Measurements from ENCODE around the gene MCF2L2. TPM values are rescaled to one million over a fixed set of nuclear protein-coding genes. Genes with fewer than 3 reads are reported as not detected.

The MCF2L2 gene
- total and polyA plus RNA-seq, 9 donors = 0.09 to 0.56 (median 0.24) TPM

DNA sequence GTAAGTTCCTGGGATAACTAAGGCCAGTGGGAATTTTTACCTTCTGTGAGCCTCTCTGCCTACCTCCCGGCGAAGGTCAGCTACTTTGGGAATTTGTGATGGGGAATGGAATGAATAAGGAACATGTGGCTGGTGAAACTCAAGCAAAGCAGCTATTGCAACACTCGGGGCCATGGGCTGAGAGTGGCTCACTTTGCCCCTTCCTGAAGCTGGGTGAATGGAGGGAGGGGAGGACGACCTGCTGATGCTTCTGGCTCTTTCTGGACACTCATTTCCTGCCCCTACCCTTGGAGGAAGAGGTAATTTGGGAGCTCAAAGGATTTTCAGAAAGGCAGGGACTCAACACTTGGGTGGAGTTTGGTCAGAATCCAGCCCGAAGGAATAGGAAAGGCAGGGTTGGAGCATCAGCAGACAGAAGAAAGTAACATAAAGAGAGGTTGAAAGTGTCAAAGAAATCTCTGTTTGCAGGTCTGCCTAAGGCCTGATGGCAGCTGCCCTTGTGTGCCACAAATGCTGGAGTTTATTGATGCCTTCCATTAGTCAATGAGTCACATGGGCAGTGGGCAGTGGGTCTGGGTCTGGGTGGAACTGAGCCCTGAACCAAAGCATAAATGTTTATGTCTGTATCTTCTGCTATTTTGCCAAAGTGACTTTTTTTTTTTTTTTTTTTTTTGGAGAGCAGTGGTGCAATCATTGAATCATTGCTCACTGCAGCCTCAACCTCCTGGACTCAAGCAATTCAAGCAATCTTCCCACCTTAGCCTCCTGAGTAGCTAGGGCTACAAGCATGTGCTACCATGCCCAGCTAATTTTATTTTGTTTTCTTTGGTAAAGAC lies 278.3 kb downstream of the MCF2L2 start:
- H3K27me3 ChIP-seq (ENCODE audit: control insufficient read depth, insufficient read depth, low read length) = peaks cover 7% of the 10 kb centered on the region
- no peaks in the 10 kb centered on the region for H3K36me3 ChIP-seq (ENCODE audit: control insufficient read depth, insufficient read depth, low read length)
- 88% methylated on average over 3 of the region's 5 CpGs for WGBS (ENCODE audit: insufficient coverage)
- H3K4me3 ChIP-seq (ENCODE audit: low read length) = no peak overlapping the region
- DNase-seq = no peak
- H3K27ac ChIP-seq (ENCODE audit: low read length) = no peak overlapping the region
- H3K4me1 ChIP-seq (ENCODE audit: control insufficient read depth, insufficient read depth, low read length) = no peaks in the 10 kb centered on the region
- H3K9me3 ChIP-seq (replicated peaks; ENCODE audit: control insufficient read depth, low read depth, low read length) = no peaks in the 10 kb centered on the region

DNA sequence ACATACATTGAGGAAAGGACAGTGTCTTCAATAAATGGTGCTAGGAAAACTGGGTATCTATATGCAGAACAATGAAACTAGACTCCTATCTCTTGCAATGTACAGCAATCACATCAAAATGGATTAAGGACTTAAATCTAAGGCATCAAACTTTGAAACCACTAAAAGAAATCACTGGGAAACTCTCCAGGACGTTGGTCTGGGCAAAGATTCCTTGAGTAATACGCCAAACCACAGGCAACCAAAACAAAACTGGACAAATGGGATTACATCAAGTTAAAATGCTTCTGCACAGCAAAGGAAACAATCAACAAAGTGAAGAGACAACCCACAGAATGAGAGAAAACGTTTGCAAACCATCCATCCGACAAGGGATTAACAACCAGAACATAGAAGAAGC lies 280.4 kb downstream of the MCF2L2 start:
- Histone ChIP-seq H3K27ac (ENCODE audit: low read length) (no peak overlapping the region), H3K4me1 (ENCODE audit: control insufficient read depth, insufficient read depth, low read length) (no peaks in the 10 kb centered on the region), H3K9me3 (replicated peaks; ENCODE audit: control insufficient read depth, low read depth, low read length) (no peaks in the 10 kb centered on the region), H3K4me3 (ENCODE audit: low read length) (no peak overlapping the region), H3K36me3 (ENCODE audit: control insufficient read depth, insufficient read depth, low read length) (no peaks in the 10 kb centered on the region), H3K27me3 (ENCODE audit: control insufficient read depth, insufficient read depth, low read length) (peaks cover 6% of the 10 kb centered on the region)
- WGBS (ENCODE audit: insufficient coverage) = 39% methylated on average over 2 of the region's 4 CpGs
- no peak for DNase-seq

DNA sequence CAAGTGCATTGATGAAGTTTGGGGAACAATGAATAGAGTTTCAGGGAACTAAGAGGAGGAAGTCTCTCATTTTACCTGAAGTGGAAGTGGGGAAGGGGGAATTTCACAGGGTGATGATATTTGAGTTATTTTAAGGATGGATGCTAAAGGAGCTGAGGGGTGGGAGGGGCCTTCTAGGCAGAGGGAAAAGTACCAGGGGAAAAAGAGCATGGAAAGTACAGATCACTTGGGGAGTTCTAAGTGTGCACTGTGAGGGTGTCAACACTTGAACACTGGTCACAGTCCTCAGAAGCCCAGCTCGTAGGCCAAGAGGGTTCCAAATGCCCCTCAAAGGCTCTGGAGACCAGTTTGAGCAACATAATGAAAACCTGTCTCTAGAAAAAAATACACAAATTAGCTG lies 284.1 kb downstream of the MCF2L2 start:
- WGBS (ENCODE audit: insufficient coverage) = 83% methylated on average over 1 of the region's 1 CpG
- Histone ChIP-seq H3K9me3 (replicated peaks; ENCODE audit: control insufficient read depth, low read depth, low read length) (no peaks in the 10 kb centered on the region), H3K4me1 (ENCODE audit: control insufficient read depth, insufficient read depth, low read length) (no peaks in the 10 kb centered on the region), H3K4me3 (ENCODE audit: low read length) (no peak overlapping the region), H3K27me3 (ENCODE audit: control insufficient read depth, insufficient read depth, low read length) (peaks cover 2% of the 10 kb centered on the region), H3K36me3 (ENCODE audit: control insufficient read depth, insufficient read depth, low read length) (no peaks in the 10 kb centered on the region), H3K27ac (ENCODE audit: low read length) (no peak overlapping the region)
- DNase-seq = no peak

DNA sequence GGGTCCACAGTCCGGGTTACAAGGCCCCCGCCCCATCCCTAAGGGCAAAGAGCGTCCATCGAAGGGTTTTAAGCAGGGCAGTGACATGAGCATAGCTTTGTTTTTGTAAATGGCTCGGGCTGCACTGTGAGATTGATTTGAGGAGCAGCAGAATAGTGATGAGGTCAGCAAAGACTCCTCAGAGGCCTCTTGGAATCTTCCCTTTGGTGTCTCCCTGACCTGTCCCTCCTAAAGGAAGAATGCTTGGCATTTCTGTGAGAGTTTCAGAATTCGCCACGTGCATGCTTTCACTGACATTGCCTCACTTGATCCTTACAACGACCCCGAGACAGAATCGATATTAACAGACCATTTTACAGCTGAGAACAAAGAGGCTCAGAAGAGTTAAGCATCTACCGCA lies 286.2 kb downstream of the MCF2L2 start:
- Histone ChIP-seq H3K27ac (ENCODE audit: low read length) (no peak overlapping the region), H3K27me3 (ENCODE audit: control insufficient read depth, insufficient read depth, low read length) (peaks cover 2% of the 10 kb centered on the region), H3K9me3 (replicated peaks; ENCODE audit: control insufficient read depth, low read depth, low read length) (no peaks in the 10 kb centered on the region), H3K4me1 (ENCODE audit: control insufficient read depth, insufficient read depth, low read length) (no peaks in the 10 kb centered on the region), H3K4me3 (ENCODE audit: low read length) (no peak overlapping the region), H3K36me3 (ENCODE audit: control insufficient read depth, insufficient read depth, low read length) (no peaks in the 10 kb centered on the region)
- 58% methylated on average over 5 of the region's 11 CpGs for WGBS (ENCODE audit: insufficient coverage)
- peak; percentile 3 for DNase-seq

DNA sequence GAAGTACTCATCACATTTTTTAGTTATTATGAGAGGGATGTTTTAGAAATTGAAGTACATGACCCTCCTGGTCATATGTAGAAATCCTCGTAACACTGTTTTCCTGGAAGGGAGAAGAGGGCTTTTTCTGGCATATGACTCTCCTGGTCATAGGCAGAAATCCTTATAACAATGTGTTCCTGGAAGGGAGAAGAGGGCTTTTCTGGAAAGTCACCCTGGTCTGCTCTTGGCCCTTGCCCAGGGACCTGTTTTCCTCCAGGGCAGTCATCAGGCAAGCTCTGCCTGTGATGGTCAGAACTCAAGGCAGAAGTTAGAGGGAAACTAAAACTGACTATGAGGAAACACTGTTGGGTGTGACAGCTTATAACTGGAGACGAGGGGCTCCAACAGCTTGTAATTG lies 293.6 kb downstream of the MCF2L2 start:
- Histone ChIP-seq H3K9me3 (replicated peaks; ENCODE audit: control insufficient read depth, low read depth, low read length) (peaks cover 1% of the 10 kb centered on the region), H3K36me3 (ENCODE audit: control insufficient read depth, insufficient read depth, low read length) (no peaks in the 10 kb centered on the region), H3K27ac (ENCODE audit: low read length) (no peak overlapping the region), H3K4me3 (ENCODE audit: low read length) (no peak overlapping the region), H3K4me1 (ENCODE audit: control insufficient read depth, insufficient read depth, low read length) (no peaks in the 10 kb centered on the region), H3K27me3 (ENCODE audit: control insufficient read depth, insufficient read depth, low read length) (peaks cover 10% of the 10 kb centered on the region)
- no peak for DNase-seq
- no CpG with 5 or more reads among the region's 2 CpGs for WGBS (ENCODE audit: insufficient coverage)

DNA sequence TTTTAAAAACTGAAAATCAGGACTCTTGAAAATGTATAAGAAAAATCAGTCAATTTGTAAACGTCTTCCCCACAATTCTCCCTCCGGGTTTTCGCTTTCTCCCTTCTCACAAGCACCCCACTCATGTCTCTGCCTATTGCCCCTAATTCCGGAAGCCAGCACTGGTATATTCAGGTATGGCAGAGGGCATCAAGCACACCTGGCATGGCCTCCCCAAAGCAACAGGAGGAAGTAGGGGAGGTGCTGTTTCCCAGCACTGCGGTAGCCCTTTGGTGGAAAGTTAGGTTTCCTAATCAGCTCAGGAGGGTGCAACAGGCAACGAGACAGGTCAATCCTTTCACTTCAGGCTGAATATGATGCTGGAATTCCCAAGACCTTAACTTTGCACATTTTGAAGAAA lies 296.0 kb downstream of the MCF2L2 start:
- Histone ChIP-seq H3K4me3 (ENCODE audit: low read length) (no peak overlapping the region), H3K27me3 (ENCODE audit: control insufficient read depth, insufficient read depth, low read length) (peaks cover 10% of the 10 kb centered on the region), H3K9me3 (replicated peaks; ENCODE audit: control insufficient read depth, low read depth, low read length) (peaks cover 10% of the 10 kb centered on the region), H3K36me3 (ENCODE audit: control insufficient read depth, insufficient read depth, low read length) (no peaks in the 10 kb centered on the region), H3K4me1 (ENCODE audit: control insufficient read depth, insufficient read depth, low read length) (no peaks in the 10 kb centered on the region), H3K27ac (ENCODE audit: low read length) (no peak overlapping the region)
- no peak for DNase-seq
- 59% methylated on average over 3 of the region's 6 CpGs for WGBS (ENCODE audit: insufficient coverage)

DNA sequence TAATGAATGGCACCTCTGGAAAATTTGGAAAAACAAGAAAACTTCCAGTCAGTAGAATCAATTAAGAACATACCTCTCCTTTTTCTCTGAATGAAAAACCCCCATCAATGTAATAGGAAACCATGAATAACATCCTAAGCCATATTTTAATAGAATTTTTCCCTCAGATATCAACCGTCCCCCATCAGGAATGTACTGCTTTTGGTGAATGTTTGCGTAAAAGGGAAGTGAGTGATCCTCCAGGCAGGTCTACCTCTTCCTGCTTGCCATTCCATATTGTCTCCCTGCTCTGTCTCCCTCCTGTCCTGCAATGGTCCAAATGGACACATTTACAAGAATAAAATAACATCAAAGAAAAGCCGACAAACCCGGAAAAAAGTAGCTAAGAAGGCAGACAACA lies 296.7 kb downstream of the MCF2L2 start:
- Histone ChIP-seq H3K36me3 (ENCODE audit: control insufficient read depth, insufficient read depth, low read length) (no peaks in the 10 kb centered on the region), H3K27me3 (ENCODE audit: control insufficient read depth, insufficient read depth, low read length) (peaks cover 10% of the 10 kb centered on the region), H3K27ac (ENCODE audit: low read length) (no peak overlapping the region), H3K9me3 (replicated peaks; ENCODE audit: control insufficient read depth, low read depth, low read length) (peaks cover 10% of the 10 kb centered on the region), H3K4me1 (ENCODE audit: control insufficient read depth, insufficient read depth, low read length) (no peaks in the 10 kb centered on the region), H3K4me3 (ENCODE audit: low read length) (no peak overlapping the region)
- WGBS (ENCODE audit: insufficient coverage) = no CpG with 5 or more reads among the region's 4 CpGs
- no peak for DNase-seq

DNA sequence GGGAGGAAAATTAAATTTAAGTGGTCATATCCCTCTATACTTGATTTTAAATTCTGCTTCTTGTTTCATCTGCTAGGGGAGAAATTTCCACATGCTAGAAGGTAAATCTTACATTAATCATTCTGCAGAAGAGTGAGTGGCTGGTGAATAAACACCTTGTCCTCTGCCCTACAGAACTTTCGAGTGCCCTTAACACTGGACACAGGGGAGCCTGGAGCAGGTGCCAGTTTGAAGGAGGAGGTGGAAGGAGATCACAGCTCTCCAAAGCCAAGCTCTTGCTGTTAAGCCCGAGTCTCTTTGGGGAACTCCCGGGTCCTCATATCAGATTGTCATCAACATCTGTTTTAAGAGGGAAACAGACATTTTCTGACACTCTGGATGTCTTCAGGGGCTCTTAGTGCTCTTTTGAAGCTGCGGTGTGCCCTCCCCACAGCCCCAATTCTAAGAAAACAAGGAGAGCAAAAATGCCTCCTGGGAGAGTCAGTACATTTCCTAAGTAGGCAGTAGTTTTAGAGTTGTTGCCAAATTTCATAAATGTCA lies 297.2 kb downstream of the MCF2L2 start:
- H3K9me3 ChIP-seq (replicated peaks; ENCODE audit: control insufficient read depth, low read depth, low read length) = peaks cover 10% of the 10 kb centered on the region
- WGBS (ENCODE audit: insufficient coverage) = 73% methylated on average over 2 of the region's 4 CpGs
- H3K27ac ChIP-seq (ENCODE audit: low read length) = no peak overlapping the region

DNA sequence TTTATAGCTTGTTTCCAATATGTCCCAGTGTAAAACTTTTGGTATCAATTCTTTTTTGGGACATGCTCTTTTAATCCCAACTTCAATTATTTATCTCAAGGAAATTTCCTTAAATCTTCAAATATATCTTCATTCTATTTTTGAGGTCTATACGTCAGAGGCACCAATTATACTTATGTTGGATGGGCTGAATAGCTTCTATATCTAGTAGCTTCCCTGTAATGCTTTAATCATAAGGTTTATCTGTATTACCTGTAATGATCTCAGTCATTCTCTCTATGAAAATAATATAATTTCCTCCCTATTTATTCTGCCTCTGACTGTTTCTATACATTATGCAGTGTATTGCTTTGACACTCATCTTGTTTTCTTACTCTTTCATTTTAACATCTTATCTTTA lies 299.2 kb downstream of the MCF2L2 start:
- no peaks in the 10 kb centered on the region for H3K36me3 ChIP-seq (ENCODE audit: control insufficient read depth, insufficient read depth, low read length)
- H3K27ac ChIP-seq (ENCODE audit: low read length) = no peak overlapping the region
- no peaks in the 10 kb centered on the region for H3K4me1 ChIP-seq (ENCODE audit: control insufficient read depth, insufficient read depth, low read length)
- H3K4me3 ChIP-seq (ENCODE audit: low read length) = no peak overlapping the region
- H3K27me3 ChIP-seq (ENCODE audit: control insufficient read depth, insufficient read depth, low read length) = peaks cover 4% of the 10 kb centered on the region
- peaks cover 10% of the 10 kb centered on the region for H3K9me3 ChIP-seq (replicated peaks; ENCODE audit: control insufficient read depth, low read depth, low read length)
- WGBS (ENCODE audit: insufficient coverage) = no CpG with 5 or more reads among the region's 1 CpG
- no peak for DNase-seq

More for the DNA sequence above, 297.2 kb downstream of the MCF2L2 start:
- H3K4me1 ChIP-seq (ENCODE audit: control insufficient read depth, insufficient read depth, low read length) = no peaks in the 10 kb centered on the region
- H3K4me3 ChIP-seq (ENCODE audit: low read length) = no peak overlapping the region
- peaks cover 10% of the 10 kb centered on the region for H3K27me3 ChIP-seq (ENCODE audit: control insufficient read depth, insufficient read depth, low read length)
- DNase-seq = no peak
- H3K36me3 ChIP-seq (ENCODE audit: control insufficient read depth, insufficient read depth, low read length) = no peaks in the 10 kb centered on the region

DNA sequence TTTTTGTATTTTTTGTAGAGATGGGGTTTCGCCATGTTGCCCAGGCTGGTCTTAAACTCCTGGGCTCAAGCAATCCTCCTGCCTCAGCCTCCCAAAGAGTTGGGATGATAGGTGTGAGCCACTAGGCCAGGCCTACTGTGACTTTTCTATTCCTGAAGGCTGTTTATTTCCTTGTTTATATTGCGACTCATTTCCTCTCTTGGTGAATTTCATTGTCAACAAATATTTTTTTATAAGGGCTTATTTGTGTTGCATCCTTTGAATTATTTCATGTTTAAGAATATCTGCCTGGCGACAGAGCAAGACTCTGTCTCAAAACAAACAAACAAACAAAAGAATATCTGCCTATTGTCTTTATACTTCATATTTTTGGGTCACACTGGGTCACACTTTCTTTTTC lies 299.7 kb downstream of the MCF2L2 start:
- no peak overlapping the region for H3K27ac ChIP-seq (ENCODE audit: low read length)
- no peaks in the 10 kb centered on the region for H3K36me3 ChIP-seq (ENCODE audit: control insufficient read depth, insufficient read depth, low read length)
- H3K4me1 ChIP-seq (ENCODE audit: control insufficient read depth, insufficient read depth, low read length) = no peaks in the 10 kb centered on the region
- H3K9me3 ChIP-seq (replicated peaks; ENCODE audit: control insufficient read depth, low read depth, low read length) = peaks cover 10% of the 10 kb centered on the region
- WGBS (ENCODE audit: insufficient coverage) = no CpG with 5 or more reads among the region's 3 CpGs
- no peak overlapping the region for H3K4me3 ChIP-seq (ENCODE audit: low read length)
- peaks cover 4% of the 10 kb centered on the region for H3K27me3 ChIP-seq (ENCODE audit: control insufficient read depth, insufficient read depth, low read length)
- DNase-seq = no peak
